HCT116 (cell line): Measurements from ENCODE around the gene CES4A. TPM values are rescaled to one million over a fixed set of nuclear protein-coding genes. Genes with fewer than 3 reads are reported as not detected.

Experiments
- ATAC-seq: fragments of 200-7000 bp; cut with Tn5 transposase; 2 replicates; pipeline ENCODE4 v1.9.1; 2020; ENCODE audit warnings: mild to moderate bottlenecking, moderate library complexity
- BruUV-seq: library from RNA; stranded (reverse); fragments of 400-500 nt; replicated peaks from 2 replicates; lab custom pipeline; 2021; lab: Mats Ljungman, UMichigan
- CTCF ChIA-PET: fragments of 300-600 bp; sonication (Branson Sonifier 250); formaldehyde crosslinking; loops from one replicate; lab custom pipeline; 2021; ENCODE audit warnings: antibody characterized with exemption; lab: Charles Lee
- POLR2A ChIA-PET: fragments of 300-600, 350-600 bp; sonication (Branson Sonifier 250); formaldehyde crosslinking; loops from one replicate; lab custom pipeline; 2021; ENCODE audit warnings: antibody characterized with exemption; lab: Charles Lee
- RAD21 ChIA-PET, 2 experiments: fragments of 300-600 bp; sonication (Branson Sonifier 250); formaldehyde crosslinking; loops; one replicate each; lab custom pipeline; 2023; ENCODE audit warnings: low total read pairs in 2 of 2; ENCODE audit not compliant: uncharacterized antibody in 2 of 2, unreplicated experiment in 2 of 2, low non-redundant PET in 1 of 2; lab: Charles Lee
- DNase-seq: peaks from one replicate; pipeline ENCODE4 v3.0.0-alpha.2; 2010; ENCODE audit warnings: low read depth, low spot score
- H2AFZ ChIP-seq: fragments of 200-600 bp; shearing (Covaris generic), sonication (generic); 2 replicates; pipeline ENCODE4 v1.6.1; 2017; ENCODE audit warnings: low read depth, mixed run types, mixed read lengths, antibody characterized with exemption, low read length; ENCODE audit not compliant: poor library complexity, severe bottlenecking
- H3K27ac ChIP-seq: 2 replicates; pipeline ENCODE4 v1.5.1; 2012; ENCODE audit warnings: low read depth, low read length
- H3K27me3 ChIP-seq: fragments of 200-600 bp; sonication (generic); 2 replicates; pipeline ENCODE4 v1.6.1; 2016; ENCODE audit warnings: mixed run types, low read length, mixed read lengths; ENCODE audit not compliant: insufficient read depth
- H3K36me3 ChIP-seq, 2 experiments: fragments of 200-500 bp in 1 of 2; fragments of 200-600 bp in 1 of 2; sonication (Bioruptor generic) in 1 of 2; sonication (generic) in 1 of 2; 2 replicates each; pipeline versions ENCODE4 v1.5.1 to v1.6.1; 2014 to 2016; ENCODE audit warnings: low read length in 2 of 2, inconsistent platforms in 1 of 2, mixed read lengths in 1 of 2, mixed run types in 1 of 2; ENCODE audit not compliant: insufficient read depth in 2 of 2, control insufficient read depth in 1 of 2
- H3K4me1 ChIP-seq, 2 experiments: fragments of 200-600 bp in 1 of 2; sonication (generic) in 1 of 2; 2 replicates each; pipeline versions ENCODE4 v1.5.1 to v1.6.1; 2012 to 2017; ENCODE audit warnings: low read length in 2 of 2, inconsistent platforms in 1 of 2, mild to moderate bottlenecking in 1 of 2, mixed read lengths in 1 of 2, mixed run types in 1 of 2, moderate library complexity in 1 of 2; ENCODE audit not compliant: insufficient read depth in 2 of 2, control insufficient read depth in 1 of 2
- H3K4me2 ChIP-seq: fragments of 200-600 bp; sonication (generic); 2 replicates; pipeline ENCODE4 v1.6.1; 2017; ENCODE audit warnings: mixed run types, low read length, mixed read lengths
- H3K4me3 ChIP-seq, 2 experiments: fragments of 200-600 bp in 1 of 2; sonication (generic) in 1 of 2; replicated peaks in 1 of 2; 2 replicates each; pipeline ENCODE4 v1.5.1; 2011 to 2016; ENCODE audit warnings: low read length in 2 of 2, control low read depth in 1 of 2, low read depth in 1 of 2, mild to moderate bottlenecking in 1 of 2, mixed read lengths in 1 of 2, mixed run types in 1 of 2
- H3K79me2 ChIP-seq: fragments of 200-600 bp; sonication (generic); 2 replicates; pipeline ENCODE4 v1.6.1; 2017; ENCODE audit warnings: mild to moderate bottlenecking, mixed run types, low read length, moderate library complexity, mixed read lengths; ENCODE audit not compliant: insufficient read depth
- H3K9ac ChIP-seq: fragments of 200-600 bp; sonication (generic); 2 replicates; pipeline ENCODE4 v1.6.1; 2016; ENCODE audit warnings: low read length, mixed read lengths
- H3K9me2 ChIP-seq: fragments of 200-600 bp; sonication (generic), shearing (Covaris generic); 2 replicates; pipeline ENCODE4 v1.6.1; 2017; ENCODE audit warnings: mixed run types, mild to moderate bottlenecking, moderate library complexity; ENCODE audit not compliant: insufficient read depth
- H3K9me3 ChIP-seq, 2 experiments: fragments of 200-500 bp in 1 of 2; fragments of 200-600 bp in 1 of 2; sonication (Bioruptor generic) in 1 of 2; sonication (generic) in 1 of 2; 2 replicates each; pipeline ENCODE4 v1.6.1; 2014 to 2017; ENCODE audit warnings: low read length in 2 of 2, mixed read lengths in 2 of 2, inconsistent platforms in 1 of 2, low read depth in 1 of 2, mild to moderate bottlenecking in 1 of 2, mixed run types in 1 of 2, moderate library complexity in 1 of 2; ENCODE audit not compliant: control insufficient read depth in 1 of 2, insufficient read depth in 1 of 2
- H4K20me1 ChIP-seq: fragments of 200-600 bp; sonication (generic), shearing (Covaris generic); 2 replicates; pipeline ENCODE4 v1.6.1; 2017; ENCODE audit warnings: mixed run types, mild to moderate bottlenecking, moderate library complexity; ENCODE audit not compliant: insufficient read depth
- CBX3 ChIP-seq: IDR thresholded peaks from 2 replicates; pipeline ENCODE4 v1.6.1; 2012; ENCODE audit warnings: low read depth
- CTCF ChIP-seq, 3 experiments: fragments of 200-600 bp in 1 of 3; sonication (generic) in 1 of 3; IDR thresholded peaks in 2 of 3; conservative IDR thresholded peaks in 1 of 3; 2 replicates each; pipeline ENCODE4 v1.5.1; 2012 to 2017; ENCODE audit warnings: low read depth in 2 of 3, low read length in 2 of 3, antibody characterized with exemption in 1 of 3, borderline replicate concordance in 1 of 3, control low read depth in 1 of 3, mild to moderate bottlenecking in 1 of 3, mixed read lengths in 1 of 3, mixed run types in 1 of 3, moderate library complexity in 1 of 3; ENCODE audit not compliant: insufficient read depth in 1 of 3
- EZH2phosphoT487 ChIP-seq: fragments of 200-600 bp; IDR thresholded peaks from 2 replicates; pipeline ENCODE4 v1.6.1; 2018; ENCODE audit warnings: antibody characterized with exemption, borderline replicate concordance
- FOSL1 ChIP-seq: IDR thresholded peaks from 2 replicates; pipeline ENCODE4 v1.6.1; 2012; ENCODE audit warnings: low read depth
- POLR2A ChIP-seq: IDR thresholded peaks from 2 replicates; pipeline ENCODE4 v1.7.0; 2011; ENCODE audit warnings: borderline replicate concordance; ENCODE audit not compliant: insufficient read depth, insufficient read length; ENCODE audit errors: extremely low read depth
- POLR2AphosphoS5 ChIP-seq: IDR thresholded peaks from 2 replicates; pipeline ENCODE4 v1.6.1; 2011; ENCODE audit warnings: mild to moderate bottlenecking, low read depth, low read length, moderate library complexity
- SP1 ChIP-seq: IDR thresholded peaks from 2 replicates; pipeline ENCODE4 v1.6.1; 2012; ENCODE audit warnings: low read depth
- YY1 ChIP-seq: IDR thresholded peaks from 2 replicates; pipeline ENCODE4 v1.6.1; 2011; ENCODE audit warnings: low read length, low read depth, moderate library complexity, mild to moderate bottlenecking; ENCODE audit not compliant: insufficient replicate concordance; ENCODE audit errors: extremely low read depth
- ZFX ChIP-seq: fragments of 450-650 bp; IDR thresholded peaks from 2 replicates; pipeline ENCODE4 v1.6.1; 2017
- intact Hi-C: fragments of 100-400 bp; cut with micrococcal nuclease; formaldehyde crosslinking; loops from 2 replicates; pipeline ENCODE4 v1.10.0; 2022
- total RNA-seq: library from RNA; stranded (reverse); gene quantifications from one replicate; pipeline ENCODE4 v1.2.1, GENCODE V29; 2021; ENCODE audit not compliant: unreplicated experiment

CES4A gene
- total RNA-seq, 1 experiment from 2014 or later: not detected

DNA sequence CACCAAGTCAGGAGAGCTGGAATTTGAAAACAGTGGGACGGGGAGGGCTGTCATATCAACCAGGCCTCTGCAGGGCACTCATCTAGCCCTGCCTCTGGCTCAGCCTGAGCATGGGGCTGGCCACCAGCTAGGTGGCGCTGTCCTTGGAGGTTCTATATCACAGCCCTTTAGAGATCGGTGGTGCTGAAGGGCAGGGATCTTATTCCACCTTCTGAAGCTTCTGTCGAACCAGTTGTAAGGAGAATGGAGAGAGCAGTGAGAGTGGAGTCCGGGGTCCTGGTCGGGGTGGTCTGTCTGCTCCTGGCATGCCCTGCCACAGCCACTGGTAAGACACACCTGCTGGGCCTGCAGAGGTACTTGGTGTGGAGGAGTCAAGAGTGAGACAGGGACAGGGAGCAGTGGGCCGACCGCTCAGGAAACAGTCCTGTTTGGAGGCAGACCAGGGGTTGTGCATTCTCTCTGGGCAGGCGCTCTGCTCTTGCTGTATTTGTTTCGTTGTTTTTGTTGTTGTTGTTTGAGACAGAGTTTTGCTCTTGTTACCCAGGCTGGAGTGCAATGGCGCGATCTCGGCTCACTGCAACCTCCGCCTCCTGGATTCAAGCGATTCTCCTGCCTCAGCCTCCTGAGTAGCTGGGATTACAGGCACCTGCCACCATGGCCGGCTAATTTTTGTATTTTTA lies 27.2 kb upstream of the CES4A start, which contains the start of gene CES3:
TSS of gene CES3 (plus strand) at position 202 of the 680 bp plus-strand sequence. CDS start at position 244, 42 bp downstream.
- DNase-seq (peak; percentile 75), ATAC-seq (peak; percentile 100)
- TSS peak; percentile 74 for BruUV-seq
- Histone ChIP-seq H3K4me2 (peak within 1 kb of the TSS; percentile 94), H4K20me1 (no peaks in the 10 kb centered on the region), H3K79me2 (no peaks in the 10 kb centered on the region), H2AFZ (peak within 1 kb of the TSS; percentile 94), H3K9me2 (no peaks in the 10 kb centered on the region), H3K9me3 (no peaks in the 10 kb centered on the region), H3K36me3 (no peaks in the 10 kb centered on the region), H3K9ac (peak within 1 kb of the TSS; percentile 53), H3K4me3 (peak within 1 kb of the TSS; percentile 56 to 65), H3K27me3 (no peaks in the 10 kb centered on the region), H3K4me1 (peaks cover 6 to 17% of the 10 kb centered on the region in 2 experiments), H3K27ac (peak within 1 kb of the TSS; percentile 20)
- POLR2A ChIA-PET: interaction anchor here (0.7 kb wide), 1 partner anchor 234 kb away, joined by 3 read pairs; no protein-coding TSS in a partner anchor
- CTCF ChIA-PET: interaction anchor here (0.8 to 2.6 kb wide), 29 partner anchors 8 to 553 kb away, joined by 3 to 13 read pairs (median 4); partner anchors contain the start of genes ATP6V0D1, B3GNT9, FBXL8 and NOL3
- intact Hi-C loops: no loop called here
- RAD21 ChIA-PET: no interaction called here
- TF ChIP-seq FOSL1: no peak
- peak; percentile 83 to 98 (median 97) for TF ChIP-seq CTCF (IDR thresholded peaks at IDR 0.05 in 2 of 3, conservative IDR thresholded peaks at IDR 0.05 in 1 of 3; ENCODE audit: borderline replicate concordance in 1 of 3, insufficient read depth in 1 of 3, low read depth in 2 of 3, low read length in 2 of 3)
- peak; percentile 57; the same call in 1 of the 2 replicates for TF ChIP-seq ZFX
- no peak for TF ChIP-seq EZH2phosphoT487
- 0 out of 2 replicates have a peak, but pooled peaks have one; percentile 4 for TF ChIP-seq CBX3
- peak; percentile 53 for TF ChIP-seq YY1
- peak; percentile 60 for TF ChIP-seq POLR2A
- peak; percentile 68 for TF ChIP-seq POLR2AphosphoS5
- TF ChIP-seq SP1: no peak
- TF ChIP-seq, all 23 proteins: peak for 6
